Stimulated activated CD4-positive, alpha-beta T cell treated with anti-CD3 and anti-CD28 coated beads, Interleukin-1b, Interleukin-23, amount 100 ng/mL, for 4 hours (primary cell): ENCODE results near the gene LINGO1.

ENCODE experiments used
- DNase-seq, 2 donors: peaks; one replicate each; pipeline ENCODE4 v3.0.0-alpha.2; 2020; ENCODE audit warnings: low read depth in 2 of 2

The LINGO1 gene

GRCh38 chr15:77569729-77570125 is 63.0 kb downstream of the LINGO1 start:
- DNase-seq = no peak

- DNase-seq = no peak
Measured at GRCh38 chr15:77568973-77569728, 63.6 kb downstream of the LINGO1 start.

GRCh38 chr15:77568014-77568972 is 64.4 kb downstream of the LINGO1 start:
- no peak for DNase-seq

- DNase-seq = no peak
Measured at GRCh38 chr15:77567202-77567601, 65.5 kb downstream of the LINGO1 start.

GRCh38 chr15:77566092-77566491 is 66.6 kb downstream of the LINGO1 start:
- DNase-seq = no peak

- DNase-seq = no peak
Measured at GRCh38 chr15:77565378-77565915, 67.3 kb downstream of the LINGO1 start.

GRCh38 chr15:77564938-77565337 is 67.8 kb downstream of the LINGO1 start:
- DNase-seq = no peak

- DNase-seq = no peak
Measured at GRCh38 chr15:77564341-77564740, 68.4 kb downstream of the LINGO1 start.

GRCh38 chr15:77563623-77564156 is 69.0 kb downstream of the LINGO1 start:
- no peak for DNase-seq
